ENCODE data around the gene CACNA1B. TPM values are rescaled to one million over a fixed set of nuclear protein-coding genes. Genes with fewer than 3 reads are reported as not detected.

The CACNA1B gene
- total and polyA plus RNA-seq, 2 donors (not counting 1 experiment from before 2014, with no cell fraction given) = 0.01 to 0.17 TPM

DNA sequence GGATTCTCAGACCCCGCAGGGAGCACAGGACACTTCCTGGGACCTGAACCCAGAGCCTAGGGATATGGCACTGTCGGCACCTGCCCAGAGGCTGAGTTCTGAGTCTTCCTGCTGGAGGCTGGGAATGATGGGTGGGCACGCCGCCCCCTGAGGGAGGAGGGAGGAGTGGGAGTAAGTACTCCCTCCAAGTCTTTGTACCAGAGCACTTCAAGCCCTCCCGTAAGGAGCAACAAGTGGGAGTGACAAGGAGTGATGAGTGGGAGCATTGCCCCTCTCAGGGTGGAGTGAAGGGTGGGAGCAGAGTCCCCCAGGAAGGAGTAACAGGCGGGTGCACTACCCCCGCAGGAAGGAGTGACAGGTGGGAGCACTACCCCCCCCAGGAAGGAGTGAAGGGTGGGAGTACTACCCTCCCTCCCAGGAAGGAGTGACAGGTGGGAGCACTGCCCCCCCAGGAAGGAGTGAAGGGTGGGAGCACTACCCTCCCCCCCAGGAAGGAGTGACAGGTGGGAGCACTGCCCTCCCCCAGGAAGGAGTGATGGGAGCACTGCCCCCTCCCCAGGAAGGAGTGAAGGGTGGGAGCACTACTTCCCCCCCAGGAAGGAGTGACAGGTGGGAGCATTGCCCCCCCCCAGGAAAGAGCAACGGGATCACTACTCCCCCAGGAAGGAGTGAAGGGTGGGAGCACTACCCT is 100.1 kb downstream of the CACNA1B start:
- Histone ChIP-seq H3K4me2 (ENCODE audit: extremely low read depth, insufficient read depth, low read length) (no peak overlapping the region), H4K20me1 (ENCODE audit: control insufficient read depth, extremely low read depth, insufficient read depth, low read length) (no peaks in the 10 kb centered on the region), H3K9me3 (ENCODE audit: control insufficient read depth, insufficient read depth, low read depth, low read length) (no peaks in the 10 kb centered on the region), H3K36me3 (ENCODE audit: control insufficient read depth, insufficient read depth, low read length) (no peaks in the 10 kb centered on the region), H3K27ac (ENCODE audit: insufficient read depth, low read length) (no peak overlapping the region), H3K4me3 (replicated peaks in 1 of 4; ENCODE audit: control extremely low read depth in 1 of 4, insufficient read depth in 1 of 4, low read depth in 3 of 4, low read length in 4 of 4) (no peak overlapping the region), H3K4me1 (ENCODE audit: control insufficient read depth, extremely low read depth, insufficient read depth, low read length) (no peaks in the 10 kb centered on the region), H3K27me3 (ENCODE audit: control insufficient read depth, insufficient read depth, low read length) (no peaks in the 10 kb centered on the region), H3K9ac (ENCODE audit: insufficient read depth, low read length) (no peak overlapping the region), H2AFZ (ENCODE audit: low read length) (no peak overlapping the region), H3K79me2 (ENCODE audit: control insufficient read depth, insufficient read depth, low read length) (no peaks in the 10 kb centered on the region)
- TF ChIP-seq, protein P1, sequence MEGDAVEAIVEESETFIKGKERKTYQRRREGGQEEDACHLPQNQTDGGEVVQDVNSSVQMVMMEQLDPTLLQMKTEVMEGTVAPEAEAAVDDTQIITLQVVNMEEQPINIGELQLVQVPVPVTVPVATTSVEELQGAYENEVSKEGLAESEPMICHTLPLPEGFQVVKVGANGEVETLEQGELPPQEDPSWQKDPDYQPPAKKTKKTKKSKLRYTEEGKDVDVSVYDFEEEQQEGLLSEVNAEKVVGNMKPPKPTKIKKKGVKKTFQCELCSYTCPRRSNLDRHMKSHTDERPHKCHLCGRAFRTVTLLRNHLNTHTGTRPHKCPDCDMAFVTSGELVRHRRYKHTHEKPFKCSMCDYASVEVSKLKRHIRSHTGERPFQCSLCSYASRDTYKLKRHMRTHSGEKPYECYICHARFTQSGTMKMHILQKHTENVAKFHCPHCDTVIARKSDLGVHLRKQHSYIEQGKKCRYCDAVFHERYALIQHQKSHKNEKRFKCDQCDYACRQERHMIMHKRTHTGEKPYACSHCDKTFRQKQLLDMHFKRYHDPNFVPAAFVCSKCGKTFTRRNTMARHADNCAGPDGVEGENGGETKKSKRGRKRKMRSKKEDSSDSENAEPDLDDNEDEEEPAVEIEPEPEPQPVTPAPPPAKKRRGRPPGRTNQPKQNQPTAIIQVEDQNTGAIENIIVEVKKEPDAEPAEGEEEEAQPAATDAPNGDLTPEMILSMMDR (conservative IDR thresholded peaks at IDR 0.05 in 1 of 2, IDR thresholded peaks at IDR 0.05 in 1 of 2; ENCODE audit: low read depth in 1 of 2, low read length in 2 of 2) = no peak
- no peak for TF ChIP-seq EZH2 (IDR thresholded peaks at IDR 0.05; ENCODE audit: low read length, missing control alignments)
- DNase-seq (ENCODE audit: low read depth in 2 of 2) = no peak

DNA sequence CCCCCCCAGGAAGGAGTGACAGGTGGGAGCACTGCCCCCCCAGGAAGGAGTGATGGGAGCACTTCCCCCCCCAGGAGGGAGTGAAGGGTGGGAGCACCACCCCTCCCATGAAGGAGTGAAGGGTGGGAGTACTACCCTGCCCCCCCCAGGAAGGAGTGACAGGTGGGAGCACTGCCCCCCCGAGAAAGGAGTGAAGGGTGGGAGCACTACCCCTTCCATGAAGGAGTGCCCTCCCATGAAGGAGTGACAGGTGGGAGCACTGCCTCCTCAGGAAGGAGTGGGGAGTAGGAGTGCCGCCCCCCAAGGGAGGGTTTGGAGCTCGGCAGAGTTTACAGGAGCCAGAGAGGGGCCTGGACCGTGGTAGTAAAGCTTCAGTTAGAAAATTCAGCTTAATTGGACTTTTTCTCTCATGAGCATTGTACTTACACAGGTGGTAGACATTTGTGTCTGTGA is 100.7 kb downstream of the CACNA1B start:
- Histone ChIP-seq H4K20me1 (ENCODE audit: control insufficient read depth, extremely low read depth, insufficient read depth, low read length) (no peaks in the 10 kb centered on the region), H3K27ac (ENCODE audit: insufficient read depth, low read length) (no peak overlapping the region), H2AFZ (ENCODE audit: low read length) (no peak overlapping the region), H3K4me3 (replicated peaks in 1 of 4; ENCODE audit: control extremely low read depth in 1 of 4, insufficient read depth in 1 of 4, low read depth in 3 of 4, low read length in 4 of 4) (no peak overlapping the region), H3K36me3 (ENCODE audit: control insufficient read depth, insufficient read depth, low read length) (no peaks in the 10 kb centered on the region), H3K4me1 (ENCODE audit: control insufficient read depth, extremely low read depth, insufficient read depth, low read length) (no peaks in the 10 kb centered on the region), H3K9ac (ENCODE audit: insufficient read depth, low read length) (no peak overlapping the region), H3K79me2 (ENCODE audit: control insufficient read depth, insufficient read depth, low read length) (no peaks in the 10 kb centered on the region), H3K4me2 (ENCODE audit: extremely low read depth, insufficient read depth, low read length) (no peak overlapping the region), H3K9me3 (ENCODE audit: control insufficient read depth, insufficient read depth, low read depth, low read length) (no peaks in the 10 kb centered on the region), H3K27me3 (ENCODE audit: control insufficient read depth, insufficient read depth, low read length) (no peaks in the 10 kb centered on the region)
- no peak for TF ChIP-seq EZH2 (IDR thresholded peaks at IDR 0.05; ENCODE audit: low read length, missing control alignments)
- TF ChIP-seq, protein P1 (conservative IDR thresholded peaks at IDR 0.05 in 1 of 2, IDR thresholded peaks at IDR 0.05 in 1 of 2; ENCODE audit: low read depth in 1 of 2, low read length in 2 of 2) = no peak
- DNase-seq (ENCODE audit: low read depth in 2 of 2) = no peak

- Histone ChIP-seq H3K4me2 (ENCODE audit: extremely low read depth, insufficient read depth, low read length) (no peak overlapping the region), H2AFZ (ENCODE audit: low read length) (no peak overlapping the region), H3K4me3 (replicated peaks in 1 of 4; ENCODE audit: control extremely low read depth in 1 of 4, insufficient read depth in 1 of 4, low read depth in 3 of 4, low read length in 4 of 4) (no peak overlapping the region), H3K9me3 (ENCODE audit: control insufficient read depth, insufficient read depth, low read depth, low read length) (no peaks in the 10 kb centered on the region), H3K27me3 (ENCODE audit: control insufficient read depth, insufficient read depth, low read length) (no peaks in the 10 kb centered on the region), H3K79me2 (ENCODE audit: control insufficient read depth, insufficient read depth, low read length) (no peaks in the 10 kb centered on the region), H3K27ac (ENCODE audit: insufficient read depth, low read length) (no peak overlapping the region), H3K36me3 (ENCODE audit: control insufficient read depth, insufficient read depth, low read length) (no peaks in the 10 kb centered on the region), H4K20me1 (ENCODE audit: control insufficient read depth, extremely low read depth, insufficient read depth, low read length) (no peaks in the 10 kb centered on the region), H3K9ac (ENCODE audit: insufficient read depth, low read length) (no peak overlapping the region), H3K4me1 (ENCODE audit: control insufficient read depth, extremely low read depth, insufficient read depth, low read length) (no peaks in the 10 kb centered on the region)
- TF ChIP-seq EZH2 (IDR thresholded peaks at IDR 0.05; ENCODE audit: low read length, missing control alignments) = no peak
- TF ChIP-seq, protein P1 (conservative IDR thresholded peaks at IDR 0.05 in 1 of 2, IDR thresholded peaks at IDR 0.05 in 1 of 2; ENCODE audit: low read depth in 1 of 2, low read length in 2 of 2) = no peak
- no peak for DNase-seq (ENCODE audit: low read depth in 2 of 2)
These were observed 104.6 kb downstream of the CACNA1B start for GRCh38 chr9:137982200-137982599.

All from fibroblast of lung (primary cell).